ENCODE data around the gene DYSF.

DNA sequence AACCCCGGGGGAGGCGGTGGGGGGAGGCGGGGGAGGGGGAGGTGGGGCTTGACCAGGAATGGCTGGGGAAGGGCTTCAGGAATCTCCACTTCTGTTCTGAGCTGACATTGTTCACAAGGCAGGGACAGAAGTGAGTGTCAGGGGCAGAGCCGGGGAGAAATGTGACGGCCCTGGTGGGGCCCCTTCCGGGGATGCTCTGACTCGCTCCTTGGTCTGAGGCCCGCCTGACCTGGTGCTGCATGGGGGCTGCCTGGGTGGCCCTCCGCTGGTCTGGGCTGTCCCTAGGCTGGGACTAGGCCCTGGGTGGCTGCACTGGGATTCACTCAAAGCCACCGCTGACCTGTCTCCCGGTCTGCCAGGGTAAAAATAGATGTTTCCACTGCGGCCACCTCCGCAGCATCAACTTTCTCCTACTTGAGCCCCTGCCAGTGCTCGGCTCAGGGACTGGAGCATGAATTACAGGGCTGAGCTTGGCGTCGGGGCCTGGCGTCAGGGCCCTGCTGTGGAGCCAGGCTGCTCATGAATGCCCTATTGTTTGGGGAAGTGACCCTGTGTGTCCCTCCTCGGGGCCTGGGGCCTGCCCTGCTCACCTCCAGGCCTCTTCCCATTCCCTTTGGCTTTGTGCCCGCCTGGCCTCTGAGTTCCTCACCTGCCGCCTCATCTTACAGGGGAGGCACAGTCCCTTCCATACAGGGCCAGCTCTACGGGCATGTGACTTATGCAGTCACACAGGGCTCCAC lies 247.5 kb downstream of the DYSF start:
- TF ChIP-seq EZH2 (IDR thresholded peaks at IDR 0.05) (no peak), YY1 (IDR thresholded peaks at IDR 0.05; ENCODE audit: extremely low read depth, insufficient replicate concordance, low read depth, low read length) (no peak), CBX3 (IDR thresholded peaks at IDR 0.05; ENCODE audit: low read depth) (no peak), POLR2A (IDR thresholded peaks at IDR 0.05; ENCODE audit: borderline replicate concordance, extremely low read depth, insufficient read depth, insufficient read length) (no peak), SRF (IDR thresholded peaks at IDR 0.05; ENCODE audit: low read depth) (no peak), CEBPB (IDR thresholded peaks at IDR 0.05; ENCODE audit: low read depth) (no peak), POLR2AphosphoS5 (IDR thresholded peaks at IDR 0.05; ENCODE audit: low read depth, low read length) (no peak)
- TF ChIP-seq, protein P1, sequence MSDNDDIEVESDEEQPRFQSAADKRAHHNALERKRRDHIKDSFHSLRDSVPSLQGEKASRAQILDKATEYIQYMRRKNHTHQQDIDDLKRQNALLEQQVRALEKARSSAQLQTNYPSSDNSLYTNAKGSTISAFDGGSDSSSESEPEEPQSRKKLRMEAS (IDR thresholded peaks at IDR 0.05): no peak
- TF ChIP-seq, protein P2, sequence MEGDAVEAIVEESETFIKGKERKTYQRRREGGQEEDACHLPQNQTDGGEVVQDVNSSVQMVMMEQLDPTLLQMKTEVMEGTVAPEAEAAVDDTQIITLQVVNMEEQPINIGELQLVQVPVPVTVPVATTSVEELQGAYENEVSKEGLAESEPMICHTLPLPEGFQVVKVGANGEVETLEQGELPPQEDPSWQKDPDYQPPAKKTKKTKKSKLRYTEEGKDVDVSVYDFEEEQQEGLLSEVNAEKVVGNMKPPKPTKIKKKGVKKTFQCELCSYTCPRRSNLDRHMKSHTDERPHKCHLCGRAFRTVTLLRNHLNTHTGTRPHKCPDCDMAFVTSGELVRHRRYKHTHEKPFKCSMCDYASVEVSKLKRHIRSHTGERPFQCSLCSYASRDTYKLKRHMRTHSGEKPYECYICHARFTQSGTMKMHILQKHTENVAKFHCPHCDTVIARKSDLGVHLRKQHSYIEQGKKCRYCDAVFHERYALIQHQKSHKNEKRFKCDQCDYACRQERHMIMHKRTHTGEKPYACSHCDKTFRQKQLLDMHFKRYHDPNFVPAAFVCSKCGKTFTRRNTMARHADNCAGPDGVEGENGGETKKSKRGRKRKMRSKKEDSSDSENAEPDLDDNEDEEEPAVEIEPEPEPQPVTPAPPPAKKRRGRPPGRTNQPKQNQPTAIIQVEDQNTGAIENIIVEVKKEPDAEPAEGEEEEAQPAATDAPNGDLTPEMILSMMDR (IDR thresholded peaks at IDR 0.05 in 2 of 3, conservative IDR thresholded peaks at IDR 0.05 in 1 of 3; ENCODE audit: borderline replicate concordance in 1 of 3, insufficient read depth in 1 of 3, low read depth in 2 of 3, low read length in 2 of 3): no peak
- TF ChIP-seq, protein P3, sequence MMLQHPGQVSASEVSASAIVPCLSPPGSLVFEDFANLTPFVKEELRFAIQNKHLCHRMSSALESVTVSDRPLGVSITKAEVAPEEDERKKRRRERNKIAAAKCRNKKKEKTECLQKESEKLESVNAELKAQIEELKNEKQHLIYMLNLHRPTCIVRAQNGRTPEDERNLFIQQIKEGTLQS (IDR thresholded peaks at IDR 0.05): no peak
- TF ChIP-seq, protein P4, sequence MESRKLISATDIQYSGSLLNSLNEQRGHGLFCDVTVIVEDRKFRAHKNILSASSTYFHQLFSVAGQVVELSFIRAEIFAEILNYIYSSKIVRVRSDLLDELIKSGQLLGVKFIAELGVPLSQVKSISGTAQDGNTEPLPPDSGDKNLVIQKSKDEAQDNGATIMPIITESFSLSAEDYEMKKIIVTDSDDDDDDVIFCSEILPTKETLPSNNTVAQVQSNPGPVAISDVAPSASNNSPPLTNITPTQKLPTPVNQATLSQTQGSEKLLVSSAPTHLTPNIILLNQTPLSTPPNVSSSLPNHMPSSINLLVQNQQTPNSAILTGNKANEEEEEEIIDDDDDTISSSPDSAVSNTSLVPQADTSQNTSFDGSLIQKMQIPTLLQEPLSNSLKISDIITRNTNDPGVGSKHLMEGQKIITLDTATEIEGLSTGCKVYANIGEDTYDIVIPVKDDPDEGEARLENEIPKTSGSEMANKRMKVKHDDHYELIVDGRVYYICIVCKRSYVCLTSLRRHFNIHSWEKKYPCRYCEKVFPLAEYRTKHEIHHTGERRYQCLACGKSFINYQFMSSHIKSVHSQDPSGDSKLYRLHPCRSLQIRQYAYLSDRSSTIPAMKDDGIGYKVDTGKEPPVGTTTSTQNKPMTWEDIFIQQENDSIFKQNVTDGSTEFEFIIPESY (IDR thresholded peaks at IDR 0.05; ENCODE audit: extremely low read depth, insufficient replicate concordance, low read length): no peak
- TF ChIP-seq, protein P5, sequence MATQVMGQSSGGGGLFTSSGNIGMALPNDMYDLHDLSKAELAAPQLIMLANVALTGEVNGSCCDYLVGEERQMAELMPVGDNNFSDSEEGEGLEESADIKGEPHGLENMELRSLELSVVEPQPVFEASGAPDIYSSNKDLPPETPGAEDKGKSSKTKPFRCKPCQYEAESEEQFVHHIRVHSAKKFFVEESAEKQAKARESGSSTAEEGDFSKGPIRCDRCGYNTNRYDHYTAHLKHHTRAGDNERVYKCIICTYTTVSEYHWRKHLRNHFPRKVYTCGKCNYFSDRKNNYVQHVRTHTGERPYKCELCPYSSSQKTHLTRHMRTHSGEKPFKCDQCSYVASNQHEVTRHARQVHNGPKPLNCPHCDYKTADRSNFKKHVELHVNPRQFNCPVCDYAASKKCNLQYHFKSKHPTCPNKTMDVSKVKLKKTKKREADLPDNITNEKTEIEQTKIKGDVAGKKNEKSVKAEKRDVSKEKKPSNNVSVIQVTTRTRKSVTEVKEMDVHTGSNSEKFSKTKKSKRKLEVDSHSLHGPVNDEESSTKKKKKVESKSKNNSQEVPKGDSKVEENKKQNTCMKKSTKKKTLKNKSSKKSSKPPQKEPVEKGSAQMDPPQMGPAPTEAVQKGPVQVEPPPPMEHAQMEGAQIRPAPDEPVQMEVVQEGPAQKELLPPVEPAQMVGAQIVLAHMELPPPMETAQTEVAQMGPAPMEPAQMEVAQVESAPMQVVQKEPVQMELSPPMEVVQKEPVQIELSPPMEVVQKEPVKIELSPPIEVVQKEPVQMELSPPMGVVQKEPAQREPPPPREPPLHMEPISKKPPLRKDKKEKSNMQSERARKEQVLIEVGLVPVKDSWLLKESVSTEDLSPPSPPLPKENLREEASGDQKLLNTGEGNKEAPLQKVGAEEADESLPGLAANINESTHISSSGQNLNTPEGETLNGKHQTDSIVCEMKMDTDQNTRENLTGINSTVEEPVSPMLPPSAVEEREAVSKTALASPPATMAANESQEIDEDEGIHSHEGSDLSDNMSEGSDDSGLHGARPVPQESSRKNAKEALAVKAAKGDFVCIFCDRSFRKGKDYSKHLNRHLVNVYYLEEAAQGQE (IDR thresholded peaks at IDR 0.05; ENCODE audit: low read depth): no peak
